GM08714 (cell line): ENCODE results near the gene STK17A.

Experiments
- H3K4me3 ChIP-seq: fragments of 200-500 bp; sonication (Bioruptor generic); 2 replicates; pipeline ENCODE4 v1.5.1; 2014; ENCODE audit warnings: mild to moderate bottlenecking, low read length, inconsistent platforms
- ZNF274 ChIP-seq: IDR thresholded peaks from 2 replicates; pipeline ENCODE4 v1.6.1; 2012; ENCODE audit warnings: mild to moderate bottlenecking, low read depth, low read length

STK17A gene

GRCh38 chr7:43628431-43628830 is 45.5 kb downstream of the STK17A start:
- no peak for TF ChIP-seq ZNF274
- H3K4me3 ChIP-seq: no peak overlapping the region

- TF ChIP-seq ZNF274: no peak
- no peak overlapping the region for H3K4me3 ChIP-seq
Measured at GRCh38 chr7:43629857-43630256, 46.9 kb downstream of the STK17A start.

GRCh38 chr7:43630482-43630881 is 47.6 kb downstream of the STK17A start:
- H3K4me3 ChIP-seq: no peak overlapping the region
- TF ChIP-seq ZNF274: no peak

- no peak overlapping the region for H3K4me3 ChIP-seq
- no peak for TF ChIP-seq ZNF274
Measured at GRCh38 chr7:43631559-43631958, 48.7 kb downstream of the STK17A start.

- no peak overlapping the region for H3K4me3 ChIP-seq
- no peak for TF ChIP-seq ZNF274
Measured at GRCh38 chr7:43632746-43633145, 49.8 kb downstream of the STK17A start.

DNA sequence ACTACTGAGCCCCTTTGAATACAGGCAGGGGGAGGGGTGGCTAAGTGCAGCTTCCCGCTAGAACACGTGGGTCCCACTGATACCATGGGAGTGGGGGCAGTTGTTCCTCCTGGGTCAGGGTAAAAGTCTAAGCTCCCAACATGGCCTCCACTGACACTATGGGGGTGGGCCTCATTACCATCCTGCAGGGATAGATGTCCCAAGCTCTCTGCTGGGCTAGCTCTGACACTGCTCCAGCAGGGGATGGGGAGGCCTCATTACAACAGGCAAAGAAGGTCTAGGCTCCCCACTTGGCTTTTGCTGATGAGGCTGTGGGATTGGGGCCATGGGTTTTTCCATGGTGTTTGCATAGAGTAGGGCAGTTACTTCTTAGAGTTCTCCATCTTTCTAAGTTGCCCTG is 51.5 kb downstream of the STK17A start:
- TF ChIP-seq ZNF274: no peak

DNA sequence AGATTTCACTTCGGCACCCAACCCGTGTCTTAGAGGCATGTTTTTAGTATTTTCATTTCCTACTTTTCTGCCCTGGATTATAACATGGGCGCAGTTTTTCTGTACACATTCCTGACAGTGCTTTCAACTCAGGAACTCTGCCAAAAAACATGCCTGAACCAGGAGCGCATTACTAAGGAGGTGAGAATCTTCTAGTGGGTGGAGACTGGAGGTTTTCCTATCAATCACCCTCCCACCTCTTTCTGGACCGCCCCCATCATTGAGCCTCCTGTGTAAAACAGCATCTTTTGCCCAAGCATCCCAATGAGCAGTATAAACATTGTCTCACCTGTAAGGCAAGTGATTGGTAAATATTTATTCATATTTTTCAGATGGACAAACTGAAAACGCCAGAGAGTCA is 53.2 kb downstream of the STK17A start:
- TF ChIP-seq ZNF274: no peak
- H3K4me3 ChIP-seq: no peak overlapping the region

More for the DNA sequence above, 51.5 kb downstream of the STK17A start:
- no peak overlapping the region for H3K4me3 ChIP-seq

DNA sequence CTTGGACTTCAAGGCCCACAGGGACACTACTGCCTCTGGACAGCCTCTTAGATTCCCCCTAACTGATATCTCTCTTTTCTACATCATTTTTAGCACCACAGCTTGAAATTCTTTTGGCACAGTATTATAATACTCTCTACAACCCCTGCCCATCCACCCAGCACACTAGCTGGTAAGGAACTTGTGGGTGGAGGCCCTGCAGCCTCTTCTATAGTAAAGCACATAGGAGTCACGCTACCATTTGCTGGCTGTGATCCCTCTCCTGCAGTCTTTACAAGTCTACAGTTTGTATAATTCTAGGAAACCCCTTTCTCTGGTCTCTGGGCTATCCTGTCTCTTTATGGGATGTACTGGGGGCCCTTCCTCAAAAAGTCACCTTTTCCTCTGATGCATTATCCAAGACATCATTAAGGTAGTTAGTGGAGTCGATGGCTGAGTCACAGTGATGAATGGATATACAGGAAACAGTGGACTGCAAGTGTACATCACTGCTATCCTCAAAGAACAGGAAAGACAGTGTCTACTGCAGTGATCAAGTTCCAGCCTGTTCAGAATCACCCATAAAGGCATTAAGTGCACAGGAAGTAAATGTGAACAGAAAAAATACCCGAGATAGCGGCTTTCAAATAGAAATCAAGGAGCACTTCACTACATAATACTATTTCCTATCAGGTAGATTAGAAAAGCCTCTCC is 54.4 kb downstream of the STK17A start:
- no peak for TF ChIP-seq ZNF274
- H3K4me3 ChIP-seq: no peak overlapping the region

- TF ChIP-seq ZNF274: no peak
- no peak overlapping the region for H3K4me3 ChIP-seq
Measured at GRCh38 chr7:43639858-43640491, 57.1 kb downstream of the STK17A start.

- TF ChIP-seq ZNF274: no peak
- no peak overlapping the region for H3K4me3 ChIP-seq
Measured at GRCh38 chr7:43640679-43641078, 57.8 kb downstream of the STK17A start.

DNA sequence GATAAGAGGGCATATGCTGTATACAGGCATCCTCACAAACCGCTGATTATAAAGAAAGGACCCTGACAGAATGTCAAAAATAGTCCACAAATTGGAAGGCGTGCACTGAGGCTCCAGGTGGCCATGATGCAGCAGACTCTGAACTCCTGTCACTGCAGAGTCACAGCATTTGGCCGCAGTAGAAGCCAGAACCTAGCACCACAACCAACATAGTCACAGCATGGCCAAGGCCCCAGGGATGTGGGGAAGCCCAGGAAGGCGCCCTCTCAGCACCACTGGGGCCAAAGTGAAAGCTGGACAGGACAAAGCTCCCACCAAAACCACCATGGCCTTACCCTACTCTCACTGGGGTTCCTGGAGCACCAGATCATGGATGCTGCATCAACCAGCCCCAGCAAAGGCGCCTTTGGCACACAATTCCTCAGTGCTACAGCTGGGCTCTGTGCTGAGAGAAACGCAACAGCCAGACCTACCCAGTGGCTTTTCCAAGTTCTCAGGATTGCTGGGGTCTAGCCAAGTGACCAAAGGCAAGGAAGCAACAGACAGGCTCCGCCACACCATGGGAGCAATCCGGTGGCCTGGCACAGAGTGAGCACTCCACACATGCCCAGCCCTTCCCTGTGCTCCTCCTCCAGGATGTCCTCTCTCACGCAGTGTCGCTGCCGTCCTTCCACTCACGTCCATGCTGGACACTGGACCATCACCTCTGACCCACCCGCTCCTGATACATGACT is 60.2 kb downstream of the STK17A start:
- no peak for TF ChIP-seq ZNF274
- no peak overlapping the region for H3K4me3 ChIP-seq

GRCh38 chr7:43643846-43644245 is 60.9 kb downstream of the STK17A start:
- no peak for TF ChIP-seq ZNF274
- no peak overlapping the region for H3K4me3 ChIP-seq

DNA sequence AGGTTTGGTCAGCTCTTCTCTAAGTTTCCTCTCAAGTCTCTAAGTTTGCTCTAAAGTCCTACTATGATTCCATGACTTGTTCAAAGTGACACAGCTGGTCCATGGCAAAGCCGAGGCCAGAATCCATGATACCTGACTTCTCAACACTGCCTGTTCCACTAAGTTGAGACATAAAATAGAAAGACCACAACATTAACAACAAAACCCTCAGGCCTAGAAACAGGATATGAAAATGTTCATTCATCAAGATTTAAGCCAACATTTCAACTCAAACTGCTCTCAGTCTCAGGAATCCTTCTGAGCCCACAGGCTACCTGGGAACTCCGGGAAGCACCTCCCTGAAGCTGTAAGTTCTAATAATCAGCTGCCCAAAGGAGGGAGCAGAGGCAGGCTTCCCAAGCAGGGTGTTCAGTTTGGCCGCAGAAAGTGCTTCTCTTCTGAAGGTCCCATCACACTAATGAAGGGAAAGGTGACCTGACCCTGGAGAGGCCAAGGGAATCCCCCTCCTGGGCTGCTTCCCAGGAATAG is 62.9 kb downstream of the STK17A start:
- no peak for TF ChIP-seq ZNF274
- no peak overlapping the region; the same call in 1 of the 2 replicates for H3K4me3 ChIP-seq

DNA sequence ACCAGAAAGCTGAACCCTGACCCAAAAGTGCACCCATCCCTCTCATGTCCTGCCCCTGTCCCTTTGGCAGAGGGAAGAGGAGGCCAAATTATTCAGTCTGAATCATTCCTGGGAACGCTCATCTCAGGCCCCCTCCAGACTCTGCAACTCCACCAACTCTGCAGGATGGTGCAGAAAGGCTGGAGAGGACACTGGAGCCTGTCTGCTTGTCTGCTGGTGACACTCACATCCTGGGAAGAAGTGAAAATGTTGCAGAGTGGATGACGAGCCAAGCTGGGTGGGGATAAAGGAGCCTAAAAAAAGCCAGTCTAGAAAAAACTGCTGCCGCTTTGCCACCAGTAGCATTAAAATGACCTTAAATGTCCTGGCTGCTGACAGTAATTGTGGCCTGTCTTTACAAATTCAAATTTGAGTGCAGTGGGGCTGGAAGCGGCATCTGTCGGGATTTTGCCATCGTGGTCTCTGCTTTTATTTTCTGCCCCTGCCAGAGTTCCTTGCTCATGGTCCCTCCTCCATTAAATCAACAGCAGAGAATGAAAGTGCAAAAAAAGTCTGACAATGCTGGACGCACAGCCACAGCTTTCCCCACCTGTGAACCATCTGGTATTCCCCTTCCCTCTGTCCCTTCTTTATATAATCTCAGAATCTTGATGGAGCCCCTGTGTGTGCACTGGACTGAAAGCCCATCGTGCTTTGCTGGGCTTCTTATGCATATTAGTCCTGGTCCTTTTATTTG is 63.9 kb downstream of the STK17A start:
- peak overlapping the region; percentile 52; the same call in 1 of the 2 replicates for H3K4me3 ChIP-seq

More for the DNA sequence above, 63.9 kb downstream of the STK17A start:
- TF ChIP-seq ZNF274: no peak
